ENCODE measurements around the gene SRF.
"Not testable (repeated sequence)": the region's sequence is repeated elsewhere in the genome, so short reads cannot be mapped to it uniquely, and the experiment has no call there.

SRF gene

GRCh38 chr6:43170931-43171706 is at the start of gene SRF:
Gene SRF (plus strand): TSS chr6:43171269. CDS start chr6:43171657, 388 bp downstream.
- in situ Hi-C loops (cut with MboI; ENCODE audit: low pct_unique_long_range_greater_than_20kb, low sequenced_read_pairs): no loop called here
- DNase-seq: peak; percentile 100

- in situ Hi-C loops (cut with MboI; ENCODE audit: low pct_unique_long_range_greater_than_20kb, low sequenced_read_pairs): no loop called here
Measured at GRCh38 chr6:43122146-43122545, 48.9 kb upstream of the SRF start.

GRCh38 chr6:43123461-43124314 is 47.4 kb upstream of the SRF start:
- no peak for DNase-seq
- in situ Hi-C loops (cut with MboI; ENCODE audit: low pct_unique_long_range_greater_than_20kb, low sequenced_read_pairs): no loop called here

More at GRCh38 chr6:43122146-43122545, 48.9 kb upstream of the SRF start:
- no peak for DNase-seq

- in situ Hi-C loops (cut with MboI; ENCODE audit: low pct_unique_long_range_greater_than_20kb, low sequenced_read_pairs): no loop called here
- no peak for DNase-seq
Measured at GRCh38 chr6:43124481-43124880, 46.6 kb upstream of the SRF start.

DNA sequence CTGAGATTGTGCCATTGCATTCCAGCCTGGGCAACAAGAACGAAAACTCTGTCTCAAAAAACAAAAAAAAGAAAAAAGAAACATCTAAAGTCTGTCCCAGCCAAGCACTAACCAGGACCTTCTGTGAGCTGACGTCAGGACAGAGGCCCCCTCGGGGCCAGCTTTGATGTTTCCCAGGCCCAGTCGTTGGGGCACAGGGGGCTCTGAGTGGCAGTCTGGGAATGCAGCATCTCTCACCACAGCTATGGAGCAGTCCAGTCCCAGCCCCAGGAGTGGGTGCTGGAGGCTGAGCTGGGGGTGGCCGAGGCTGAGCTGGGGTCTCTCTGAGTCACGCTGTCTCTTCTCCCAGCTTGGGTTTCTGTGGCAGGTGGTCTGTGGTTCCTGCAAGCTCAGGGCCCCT is 46.0 kb upstream of the SRF start:
- in situ Hi-C loops (cut with MboI; ENCODE audit: low pct_unique_long_range_greater_than_20kb, low sequenced_read_pairs): no loop called here
- no peak for DNase-seq

- in situ Hi-C loops (cut with MboI; ENCODE audit: low pct_unique_long_range_greater_than_20kb, low sequenced_read_pairs): no loop called here
- no peak for DNase-seq
Measured at GRCh38 chr6:43125555-43125954, 45.5 kb upstream of the SRF start.

GRCh38 chr6:43127180-43127579 is 43.9 kb upstream of the SRF start:
- in situ Hi-C loops (cut with MboI; ENCODE audit: low pct_unique_long_range_greater_than_20kb, low sequenced_read_pairs): no loop called here
- DNase-seq: peak; percentile 60

GRCh38 chr6:43127877-43128276 is 43.2 kb upstream of the SRF start:
- no peak for DNase-seq
- in situ Hi-C loops (cut with MboI; ENCODE audit: low pct_unique_long_range_greater_than_20kb, low sequenced_read_pairs): no loop called here

DNA sequence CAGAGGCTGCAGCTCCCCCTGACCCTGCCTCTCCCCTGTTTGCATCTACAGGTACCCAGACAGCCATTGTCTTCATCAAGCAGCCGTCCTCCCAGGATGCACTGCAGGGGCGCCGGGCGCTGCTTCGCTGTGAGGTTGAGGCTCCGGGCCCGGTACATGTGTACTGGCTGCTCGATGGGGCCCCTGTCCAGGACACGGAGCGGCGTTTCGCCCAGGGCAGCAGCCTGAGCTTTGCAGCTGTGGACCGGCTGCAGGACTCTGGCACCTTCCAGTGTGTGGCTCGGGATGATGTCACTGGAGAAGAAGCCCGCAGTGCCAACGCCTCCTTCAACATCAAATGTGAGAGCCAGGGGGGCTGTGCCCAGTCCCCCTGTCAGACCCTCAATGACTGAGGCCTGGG is 42.1 kb upstream of the SRF start:
- no peak for DNase-seq
- in situ Hi-C loops (cut with MboI; ENCODE audit: low pct_unique_long_range_greater_than_20kb, low sequenced_read_pairs): no loop called here

GRCh38 chr6:43129434-43130194 is 41.5 kb upstream of the SRF start:
- in situ Hi-C loops (cut with MboI; ENCODE audit: low pct_unique_long_range_greater_than_20kb, low sequenced_read_pairs): no loop called here
- DNase-seq: peak; percentile 11

GRCh38 chr6:43130429-43130828 is 40.6 kb upstream of the SRF start:
- no peak for DNase-seq
- in situ Hi-C loops (cut with MboI; ENCODE audit: low pct_unique_long_range_greater_than_20kb, low sequenced_read_pairs): no loop called here

- in situ Hi-C loops (cut with MboI; ENCODE audit: low pct_unique_long_range_greater_than_20kb, low sequenced_read_pairs); DNase-seq: not testable (repeated sequence)
Measured at GRCh38 chr6:43131379-43131778, 39.7 kb upstream of the SRF start.

GRCh38 chr6:43138267-43138666 is 32.8 kb upstream of the SRF start:
- in situ Hi-C loops (cut with MboI; ENCODE audit: low pct_unique_long_range_greater_than_20kb, low sequenced_read_pairs): no loop called here
- no peak for DNase-seq

- in situ Hi-C loops (cut with MboI; ENCODE audit: low pct_unique_long_range_greater_than_20kb, low sequenced_read_pairs): not testable (repeated sequence)
Measured at GRCh38 chr6:43139973-43140372, 31.1 kb upstream of the SRF start.

GRCh38 chr6:43141644-43142043 is 29.4 kb upstream of the SRF start:
- no peak for DNase-seq
- in situ Hi-C loops (cut with MboI; ENCODE audit: low pct_unique_long_range_greater_than_20kb, low sequenced_read_pairs): no loop called here

More at GRCh38 chr6:43139973-43140372, 31.1 kb upstream of the SRF start:
- not testable (repeated sequence) for DNase-seq

DNA sequence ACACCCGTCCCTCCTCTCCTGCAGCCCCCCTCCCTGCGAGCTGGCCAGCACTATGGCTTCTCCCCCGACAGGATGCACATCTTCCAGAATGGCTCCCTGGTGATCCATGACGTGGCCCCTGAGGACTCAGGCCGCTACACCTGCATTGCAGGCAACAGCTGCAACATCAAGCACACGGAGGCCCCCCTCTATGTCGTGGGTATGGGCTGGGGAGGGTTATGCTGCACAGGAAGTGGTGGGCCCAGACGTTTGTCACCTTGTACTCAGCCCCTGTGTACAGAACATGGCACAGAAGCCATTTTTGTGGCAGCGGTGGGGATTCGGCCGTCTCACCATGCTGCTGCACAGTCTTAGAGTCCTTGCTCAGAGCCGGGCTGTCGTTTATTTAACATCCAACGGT is 29.0 kb upstream of the SRF start:
- in situ Hi-C loops (cut with MboI; ENCODE audit: low pct_unique_long_range_greater_than_20kb, low sequenced_read_pairs): no loop called here
- no peak for DNase-seq

- peak; percentile 89 for DNase-seq
- in situ Hi-C loops (cut with MboI; ENCODE audit: low pct_unique_long_range_greater_than_20kb, low sequenced_read_pairs): no loop called here
Measured at GRCh38 chr6:43143235-43144128, 27.6 kb upstream of the SRF start.

DNA sequence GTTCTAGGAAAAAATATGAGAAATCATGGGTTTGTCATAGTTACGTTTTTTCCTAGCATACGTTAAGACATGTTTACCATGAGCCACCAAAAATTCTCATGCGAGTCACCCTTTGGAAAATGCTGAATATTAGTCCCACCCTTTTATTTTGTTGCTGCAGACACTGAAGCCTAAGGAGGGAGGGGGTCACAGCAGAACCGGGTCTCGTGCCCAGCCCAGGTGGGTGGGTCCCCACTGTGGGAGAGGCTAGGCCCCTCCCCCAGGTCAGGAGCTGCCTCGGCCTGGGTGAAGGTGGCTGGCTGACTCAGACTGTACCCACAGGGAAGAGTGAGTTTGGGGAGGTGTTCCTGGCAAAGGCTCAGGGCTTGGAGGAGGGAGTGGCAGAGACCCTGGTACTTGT is 26.2 kb upstream of the SRF start:
- in situ Hi-C loops (cut with MboI; ENCODE audit: low pct_unique_long_range_greater_than_20kb, low sequenced_read_pairs): no loop called here
- DNase-seq: no peak

DNA sequence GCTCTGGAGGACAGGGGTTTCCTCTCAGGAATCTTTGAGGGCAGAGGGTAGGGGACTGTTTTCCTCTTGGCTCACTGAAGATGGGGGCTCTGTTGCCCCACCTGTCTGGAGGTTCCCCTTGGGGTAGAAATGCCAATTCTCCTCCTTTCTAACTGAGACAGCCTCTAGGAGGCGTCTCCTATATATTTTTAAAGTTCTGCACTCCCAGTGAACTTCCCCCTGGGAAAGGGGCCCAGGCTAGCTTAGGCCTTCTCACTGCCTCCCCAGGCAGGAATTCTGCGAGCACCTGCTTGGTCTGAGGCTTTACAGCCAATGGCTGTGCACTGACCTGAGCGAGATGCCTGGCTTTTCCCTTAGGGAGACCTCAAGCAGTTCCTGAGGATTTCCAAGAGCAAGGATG is 24.8 kb upstream of the SRF start:
- DNase-seq: no peak
- in situ Hi-C loops (cut with MboI; ENCODE audit: low pct_unique_long_range_greater_than_20kb, low sequenced_read_pairs): no loop called here
